Measurements from ENCODE around the gene MKI67.
"Not testable (repeated sequence)": the region's sequence is repeated elsewhere in the genome, so short reads cannot be mapped to it uniquely, and the experiment has no call there.

The MKI67 gene

GRCh38 chr10:128097783-128098182 lies 28.4 kb downstream of the MKI67 start:
- no peak overlapping the region for H3K27ac ChIP-seq
- H3K27me3 ChIP-seq = no peaks in the 10 kb centered on the region
- no peaks in the 10 kb centered on the region for H3K9me3 ChIP-seq
- peaks cover 25% of the 10 kb centered on the region for H3K4me1 ChIP-seq
- H3K9ac ChIP-seq = no peak overlapping the region
- peaks cover 77% of the 10 kb centered on the region for H3K36me3 ChIP-seq
- no peak for TF ChIP-seq Cebpa-rat (IDR thresholded peaks at IDR 0.05)
- no peak overlapping the region for H3K4me2 ChIP-seq
- H3K4me3 ChIP-seq = no peak overlapping the region
- peaks cover 69% of the 10 kb centered on the region for H4K20me1 ChIP-seq

DNA sequence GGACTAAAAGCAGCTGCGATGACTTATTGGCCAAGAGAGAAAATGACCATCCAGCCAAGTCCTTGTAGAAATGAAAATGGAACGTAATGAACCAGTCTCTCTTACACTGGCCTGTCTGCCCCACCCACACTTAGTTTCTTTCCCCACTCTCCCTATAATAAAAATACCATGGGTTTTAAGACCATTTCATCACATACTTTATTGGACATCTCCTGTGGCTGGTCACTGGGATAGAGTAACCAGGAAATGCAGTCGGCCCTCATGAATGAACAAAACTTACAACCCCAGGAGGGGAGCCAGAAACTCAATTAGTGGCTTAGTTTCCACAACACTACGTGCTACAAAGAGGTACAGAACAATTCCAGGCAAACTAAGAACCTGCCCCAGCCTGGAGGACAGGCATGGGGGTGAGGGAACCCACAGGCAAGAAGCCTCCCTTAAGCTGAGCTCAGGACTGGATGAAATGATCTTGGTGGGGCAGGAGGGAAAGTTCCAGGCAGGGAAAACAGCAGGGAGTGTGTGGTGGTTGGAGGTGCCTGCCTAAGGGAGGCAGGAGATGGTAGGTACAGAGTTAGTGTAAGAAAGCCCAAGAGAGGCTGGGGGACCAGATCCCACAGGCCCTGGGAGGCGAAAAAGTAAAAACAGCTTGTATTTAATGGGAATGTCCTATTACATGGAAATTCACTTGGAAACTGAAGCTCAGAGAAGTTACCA lies 29.6 kb downstream of the MKI67 start:
- Histone ChIP-seq H3K9me3 (no peaks in the 10 kb centered on the region), H3K4me1 (peaks cover 25% of the 10 kb centered on the region), H3K4me3 (no peak overlapping the region), H3K27me3 (no peaks in the 10 kb centered on the region), H3K27ac (no peak overlapping the region), H4K20me1 (peaks cover 64% of the 10 kb centered on the region), H3K36me3 (peaks cover 66% of the 10 kb centered on the region), H3K9ac (no peak overlapping the region), H3K4me2 (peak overlapping the region; percentile 12; the same call in 1 of the 2 replicates)
- no peak for TF ChIP-seq Cebpa-rat (IDR thresholded peaks at IDR 0.05)

GRCh38 chr10:128095753-128096469 lies 30.3 kb downstream of the MKI67 start:
- H3K4me1 ChIP-seq = peaks cover 25% of the 10 kb centered on the region
- no peak overlapping the region for H3K9ac ChIP-seq
- H3K27ac ChIP-seq = no peak overlapping the region
- peaks cover 57% of the 10 kb centered on the region for H4K20me1 ChIP-seq
- H3K9me3 ChIP-seq = no peaks in the 10 kb centered on the region
- TF ChIP-seq Cebpa-rat (IDR thresholded peaks at IDR 0.05) = no peak
- H3K4me2 ChIP-seq = peak overlapping the region; percentile 33
- peaks cover 58% of the 10 kb centered on the region for H3K36me3 ChIP-seq
- H3K27me3 ChIP-seq = no peaks in the 10 kb centered on the region
- no peak overlapping the region for H3K4me3 ChIP-seq

GRCh38 chr10:128095027-128095752 lies 31.0 kb downstream of the MKI67 start:
- no peak overlapping the region for H3K9ac ChIP-seq
- no peaks in the 10 kb centered on the region for H3K27me3 ChIP-seq
- no peak overlapping the region for H3K27ac ChIP-seq
- TF ChIP-seq Cebpa-rat (IDR thresholded peaks at IDR 0.05) = no peak
- peaks cover 50% of the 10 kb centered on the region for H4K20me1 ChIP-seq
- peaks cover 51% of the 10 kb centered on the region for H3K36me3 ChIP-seq
- H3K4me2 ChIP-seq = 0 out of 2 replicates have a peak overlapping the region, but pooled peaks have one; percentile 33
- no peaks in the 10 kb centered on the region for H3K9me3 ChIP-seq
- no peak overlapping the region for H3K4me3 ChIP-seq
- peaks cover 25% of the 10 kb centered on the region for H3K4me1 ChIP-seq

GRCh38 chr10:128094596-128094995 lies 31.6 kb downstream of the MKI67 start:
- Histone ChIP-seq H3K4me1 (peaks cover 25% of the 10 kb centered on the region), H4K20me1 (peaks cover 44% of the 10 kb centered on the region), H3K36me3 (peaks cover 45% of the 10 kb centered on the region)
- H3K27ac ChIP-seq, H3K4me3 ChIP-seq, H3K9ac ChIP-seq, H3K9me3 ChIP-seq, H3K4me2 ChIP-seq, H3K27me3 ChIP-seq: not testable (repeated sequence)

DNA sequence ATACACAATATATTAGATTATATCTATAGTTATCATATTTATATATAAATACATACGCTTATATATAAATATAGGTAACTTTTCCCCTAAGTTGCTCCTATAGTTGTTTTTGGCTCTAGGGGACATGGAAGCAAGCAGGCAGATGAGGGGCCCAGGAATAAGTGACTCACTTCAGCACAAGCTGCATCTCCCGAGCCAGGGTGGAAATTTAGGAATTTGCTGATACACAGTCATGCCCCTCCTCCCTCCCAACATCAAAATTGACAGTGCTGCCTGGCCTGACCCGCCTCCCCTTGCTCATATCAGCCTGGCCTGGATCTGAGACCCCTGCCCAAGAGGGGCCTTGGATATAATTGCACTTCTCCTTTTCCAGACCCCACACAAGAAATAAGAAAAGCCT lies 33.8 kb downstream of the MKI67 start:
- Histone ChIP-seq H3K9me3 (no peaks in the 10 kb centered on the region), H3K4me2 (no peak overlapping the region), H3K27ac (no peak overlapping the region), H3K36me3 (peaks cover 24% of the 10 kb centered on the region), H3K9ac (no peak overlapping the region), H4K20me1 (peaks cover 25% of the 10 kb centered on the region; the same call in 1 of the 2 replicates), H3K4me3 (no peak overlapping the region), H3K4me1 (peaks cover 22% of the 10 kb centered on the region), H3K27me3 (no peaks in the 10 kb centered on the region)
- TF ChIP-seq Cebpa-rat (IDR thresholded peaks at IDR 0.05) = no peak

DNA sequence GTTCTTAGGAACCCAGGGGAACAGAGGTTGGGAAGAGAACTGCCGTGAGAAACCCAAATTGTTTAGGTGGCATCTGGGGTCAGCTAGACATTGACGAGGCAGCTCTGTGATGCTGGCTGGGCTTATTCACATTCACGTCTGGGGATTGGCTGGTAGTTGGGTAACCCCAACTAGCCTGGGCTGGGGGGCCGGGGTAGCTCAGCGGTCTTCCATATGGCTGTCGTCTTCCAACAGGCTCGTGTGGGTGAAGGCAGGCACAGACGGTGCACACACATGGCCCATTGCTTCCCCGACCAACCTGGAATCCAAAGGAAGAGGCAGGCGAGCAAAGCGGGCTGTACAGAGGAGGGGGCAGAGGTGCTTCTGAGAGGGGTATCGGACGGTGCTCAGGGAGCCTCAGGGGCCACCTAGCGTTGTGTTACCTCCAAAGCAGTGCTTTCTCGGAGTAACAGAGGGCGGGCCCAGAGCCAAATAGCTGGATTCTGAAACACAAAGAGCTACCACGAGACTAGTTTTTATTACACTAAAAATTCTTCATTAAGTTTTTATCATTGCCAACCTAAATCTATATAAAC lies 34.5 kb downstream of the MKI67 start:
- Histone ChIP-seq H3K4me1 (peaks cover 23% of the 10 kb centered on the region), H4K20me1 (peaks cover 17% of the 10 kb centered on the region; the same call in 1 of the 2 replicates), H3K27ac (no peak overlapping the region), H3K4me3 (no peak overlapping the region), H3K36me3 (peaks cover 17% of the 10 kb centered on the region), H3K9ac (no peak overlapping the region), H3K27me3 (no peaks in the 10 kb centered on the region), H3K4me2 (no peak overlapping the region), H3K9me3 (no peaks in the 10 kb centered on the region)
- TF ChIP-seq Cebpa-rat (IDR thresholded peaks at IDR 0.05) = no peak

GRCh38 chr10:128087884-128088709 lies 38.1 kb downstream of the MKI67 start:
- Histone ChIP-seq H3K4me2 (no peak overlapping the region), H3K27ac (no peak overlapping the region), H3K27me3 (no peaks in the 10 kb centered on the region), H3K36me3 (peaks cover 19% of the 10 kb centered on the region), H3K4me1 (peaks cover 18% of the 10 kb centered on the region), H4K20me1 (0 out of 2 replicates have a peak, but pooled peaks cover 5% of the 10 kb centered on the region), H3K9me3 (no peaks in the 10 kb centered on the region), H3K4me3 (no peak overlapping the region), H3K9ac (no peak overlapping the region)
- TF ChIP-seq Cebpa-rat (IDR thresholded peaks at IDR 0.05) = no peak
